Left ventricle myocardium inferior (tissue), 1 donor: ENCODE results near the gene GADD45A. TPM values are rescaled to one million over a fixed set of nuclear protein-coding genes. Genes with fewer than 3 reads are reported as not detected.
"Not testable (repeated sequence)": the region's sequence is repeated elsewhere in the genome, so short reads cannot be mapped to it uniquely, and the experiment has no call there.

ENCODE experiments used
- DNase-seq: peaks from one replicate; pipeline ENCODE4 v3.0.0-alpha.2; 2020
- H3K27ac ChIP-seq: fragments of 200-600 bp; replicated peaks from 2 replicates; pipeline ENCODE4 v1.8.0; 2021
- H3K27me3 ChIP-seq: fragments of 200-600 bp; 2 replicates; pipeline ENCODE4 v1.8.0; 2021; ENCODE audit warnings: low read depth
- H3K36me3 ChIP-seq: fragments of 200-600 bp; 2 replicates; pipeline ENCODE4 v1.8.0; 2021
- H3K4me1 ChIP-seq: fragments of 200-600 bp; 2 replicates; pipeline ENCODE4 v1.8.0; 2021
- H3K4me3 ChIP-seq: fragments of 200-600 bp; 2 replicates; pipeline ENCODE4 v1.8.0; 2021; ENCODE audit warnings: mild to moderate bottlenecking, moderate library complexity
- H3K9me3 ChIP-seq: fragments of 200-600 bp; replicated peaks from 2 replicates; pipeline ENCODE4 v1.8.0; 2021
- CTCF ChIP-seq: fragments of 200-600 bp; IDR thresholded peaks from 2 replicates; pipeline ENCODE4 v1.8.0; 2021; ENCODE audit warnings: antibody characterized with exemption, mild to moderate bottlenecking, borderline replicate concordance
- intact Hi-C: fragments of 100-400 bp; cut with micrococcal nuclease; formaldehyde crosslinking; loops from one replicate; pipeline ENCODE4 v1.11.0; 2022
- total RNA-seq: library from RNA; stranded (reverse); fragmentation: NEBNext Ultra II Directional; extraction: Animal tissue kit (Norgen Biotek cat#: 25700); gene quantifications from one replicate; pipeline ENCODE4 v1.2.1, GENCODE V29; 2021
- donor health status: DM: no; HTN: yes; CAD: no; lungs with severe emphysema.

GADD45A gene
- total RNA-seq, 1 donor from 2014 or later: 65.0 TPM

- H3K4me1 ChIP-seq: no peaks in the 10 kb centered on the region
- no peak for DNase-seq
- no peak overlapping the region for H3K4me3 ChIP-seq
- H3K27ac ChIP-seq: no peak overlapping the region
- H3K9me3 ChIP-seq: no peaks in the 10 kb centered on the region
- intact Hi-C loops: no loop called here
- no peaks in the 10 kb centered on the region for H3K36me3 ChIP-seq
- H3K27me3 ChIP-seq: no peaks in the 10 kb centered on the region
- no peak for TF ChIP-seq CTCF
These were observed 29.4 kb upstream of the GADD45A start for GRCh38 chr1:67655581-67655980.

GRCh38 chr1:67657152-67657551 is 27.8 kb upstream of the GADD45A start:
- H3K4me1 ChIP-seq, H3K27me3 ChIP-seq, H3K27ac ChIP-seq, H3K4me3 ChIP-seq, H3K9me3 ChIP-seq, intact Hi-C loops, H3K36me3 ChIP-seq, DNase-seq: not testable (repeated sequence)

- no peak for TF ChIP-seq CTCF
- intact Hi-C loops: no loop called here
These were observed 25.8 kb upstream of the GADD45A start for GRCh38 chr1:67659229-67659628.

GRCh38 chr1:67662884-67663283 is 22.1 kb upstream of the GADD45A start:
- intact Hi-C loops: no loop called here
- H3K36me3 ChIP-seq: no peaks in the 10 kb centered on the region
- no peak overlapping the region for H3K27ac ChIP-seq
- no peaks in the 10 kb centered on the region for H3K9me3 ChIP-seq
- no peak for TF ChIP-seq CTCF
- no peak for DNase-seq
- no peaks in the 10 kb centered on the region for H3K27me3 ChIP-seq
- no peak overlapping the region for H3K4me3 ChIP-seq
- no peaks in the 10 kb centered on the region for H3K4me1 ChIP-seq

More at GRCh38 chr1:67659229-67659628, 25.8 kb upstream of the GADD45A start:
- H3K9me3 ChIP-seq: no peaks in the 10 kb centered on the region
- no peaks in the 10 kb centered on the region for H3K36me3 ChIP-seq
- H3K27me3 ChIP-seq: no peaks in the 10 kb centered on the region
- H3K4me1 ChIP-seq: no peaks in the 10 kb centered on the region
- no peak overlapping the region for H3K27ac ChIP-seq
- H3K4me3 ChIP-seq: no peak overlapping the region
- no peak for DNase-seq

GRCh38 chr1:67664048-67664447 is 21.0 kb upstream of the GADD45A start:
- Histone ChIP-seq H3K36me3 (no peaks in the 10 kb centered on the region), H3K4me3 (no peak overlapping the region), H3K27ac (no peak overlapping the region), H3K27me3 (no peaks in the 10 kb centered on the region), H3K9me3 (no peaks in the 10 kb centered on the region), H3K4me1 (no peaks in the 10 kb centered on the region)
- intact Hi-C loops: no loop called here
- no peak for DNase-seq
- no peak for TF ChIP-seq CTCF

- H3K27me3 ChIP-seq, H3K4me3 ChIP-seq, H3K9me3 ChIP-seq, H3K36me3 ChIP-seq, DNase-seq, intact Hi-C loops, H3K27ac ChIP-seq, H3K4me1 ChIP-seq: not testable (repeated sequence)
These were observed 19.7 kb upstream of the GADD45A start for GRCh38 chr1:67665307-67665706.

- no peak overlapping the region for H3K27ac ChIP-seq
- DNase-seq: no peak
- H3K36me3 ChIP-seq: no peaks in the 10 kb centered on the region
- H3K27me3 ChIP-seq: no peaks in the 10 kb centered on the region
- intact Hi-C loops: no loop called here
- H3K9me3 ChIP-seq: no peaks in the 10 kb centered on the region
- no peak for TF ChIP-seq CTCF
- H3K4me1 ChIP-seq: no peaks in the 10 kb centered on the region
- H3K4me3 ChIP-seq: no peak overlapping the region
These were observed 18.4 kb upstream of the GADD45A start for GRCh38 chr1:67666636-67667035.
